GM18873 (cell line): ENCODE data around the gene IL1R1.
"Not testable (repeated sequence)": the region's sequence is repeated elsewhere in the genome, so short reads cannot be mapped to it uniquely, and the experiment has no call there.

ENCODE experiments used
- ATAC-seq: cut with Tn5 transposase; IDR thresholded peaks from one replicate; pipeline ENCODE4 v1.9.1; 2021; ENCODE audit warnings: mild to moderate bottlenecking, moderate library complexity, moderate number of reproducible peaks; ENCODE audit not compliant: unreplicated experiment, low FRiP score

IL1R1 gene

GRCh38 chr2:102110596-102111334 is 31.8 kb upstream of the IL1R1 start:
- ATAC-seq, result no peak

- ATAC-seq, result no peak
These were observed 30.7 kb upstream of the IL1R1 start for GRCh38 chr2:102111823-102112222.

GRCh38 chr2:102112271-102112670 is 30.3 kb upstream of the IL1R1 start:
- ATAC-seq, result no peak

GRCh38 chr2:102112692-102113665 is 29.6 kb upstream of the IL1R1 start:
- no peak for ATAC-seq

GRCh38 chr2:102114290-102114721 is 28.2 kb upstream of the IL1R1 start:
- ATAC-seq, result no peak

GRCh38 chr2:102114851-102115497 is 27.6 kb upstream of the IL1R1 start:
- no peak for ATAC-seq

GRCh38 chr2:102116630-102117471 is 25.7 kb upstream of the IL1R1 start:
- no peak for ATAC-seq

GRCh38 chr2:102117472-102117858 is 25.1 kb upstream of the IL1R1 start:
- no peak for ATAC-seq

- no peak for ATAC-seq
These were observed 23.3 kb upstream of the IL1R1 start for GRCh38 chr2:102119255-102119654.

GRCh38 chr2:102120261-102120660 is 22.3 kb upstream of the IL1R1 start:
- no peak for ATAC-seq

- ATAC-seq, result no peak
These were observed 21.8 kb upstream of the IL1R1 start for GRCh38 chr2:102120701-102121159.

- ATAC-seq, result no peak
These were observed 20.4 kb upstream of the IL1R1 start for GRCh38 chr2:102122115-102122514.

- ATAC-seq, result no peak
These were observed 19.6 kb upstream of the IL1R1 start for GRCh38 chr2:102122909-102123308.

GRCh38 chr2:102124421-102124820 is 18.1 kb upstream of the IL1R1 start:
- ATAC-seq, result not testable (repeated sequence)

GRCh38 chr2:102126169-102126568 is 16.4 kb upstream of the IL1R1 start:
- no peak for ATAC-seq

- no peak for ATAC-seq
These were observed 15.9 kb upstream of the IL1R1 start for GRCh38 chr2:102126660-102127059.

GRCh38 chr2:102129082-102129481 is 13.5 kb upstream of the IL1R1 start:
- ATAC-seq, result no peak

GRCh38 chr2:102129951-102130646 is 12.4 kb upstream of the IL1R1 start:
- no peak for ATAC-seq

- no peak for ATAC-seq
These were observed 11.9 kb upstream of the IL1R1 start for GRCh38 chr2:102130647-102130991.
